Dendritic cell treated with granulocyte-macrophage colony-stimulating factor and Interleukin-4, amounts not matched to agents 40 ng/mL and 50 ng/mL, for 4 days (primary cell): ENCODE measurements around the gene NCK1.
"Not testable (repeated sequence)": the region's sequence is repeated elsewhere in the genome, so short reads cannot be mapped to it uniquely, and the experiment has no call there.

Experiments
- H3K27ac Mint-ChIP-seq: one replicate; pipeline ENCODE4 v1.8.0; 2022; ENCODE audit warnings: mild to moderate bottlenecking, mixed read lengths
- H3K27me3 Mint-ChIP-seq: one replicate; pipeline ENCODE4 v1.8.0; 2022; ENCODE audit warnings: mild to moderate bottlenecking, mixed read lengths
- H3K36me3 Mint-ChIP-seq: one replicate; pipeline ENCODE4 v1.8.0; 2022; ENCODE audit warnings: low read depth, mixed read lengths
- H3K4me1 Mint-ChIP-seq: one replicate; pipeline ENCODE4 v1.8.0; 2022; ENCODE audit warnings: low read depth, mixed read lengths
- H3K4me3 Mint-ChIP-seq: one replicate; pipeline ENCODE4 v1.8.0; 2022; ENCODE audit warnings: mild to moderate bottlenecking, moderate library complexity, mixed read lengths
- H3K9me3 Mint-ChIP-seq: one replicate; pipeline ENCODE4 v1.8.0; 2022; ENCODE audit warnings: mixed read lengths
- intact Hi-C: fragments of 100-400 bp; cut with micrococcal nuclease; formaldehyde crosslinking; loops from one replicate; pipeline ENCODE4 v1.15.0; 2022

The NCK1 gene

DNA sequence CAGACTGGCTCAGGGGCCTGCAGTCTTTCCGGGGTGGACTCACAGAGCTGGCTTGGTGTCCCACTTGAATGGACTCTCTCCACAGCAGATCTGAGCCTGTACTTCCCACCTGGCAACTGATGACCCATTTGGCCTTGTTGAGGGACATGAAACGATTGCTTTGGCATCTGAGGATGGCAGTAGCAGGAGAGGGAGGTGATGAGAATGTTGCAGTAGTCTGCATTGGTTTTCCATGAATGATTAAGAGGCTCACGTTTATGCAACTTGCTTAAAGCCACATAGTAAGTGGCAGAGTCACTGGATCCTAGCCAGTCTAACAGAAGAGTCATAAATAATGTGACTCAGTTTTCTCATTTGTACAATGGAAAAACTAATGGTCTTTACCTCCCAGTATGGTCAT is 117.7 kb downstream of the NCK1 start:
- Mint-ChIP-seq H3K4me1 (no peaks in the 10 kb centered on the region), H3K36me3 (peaks cover 18% of the 10 kb centered on the region), H3K9me3 (peaks cover 5% of the 10 kb centered on the region), H3K27ac (no peak overlapping the region), H3K4me3 (no peak overlapping the region), H3K27me3 (no peaks in the 10 kb centered on the region)
- intact Hi-C loops = no loop called here

DNA sequence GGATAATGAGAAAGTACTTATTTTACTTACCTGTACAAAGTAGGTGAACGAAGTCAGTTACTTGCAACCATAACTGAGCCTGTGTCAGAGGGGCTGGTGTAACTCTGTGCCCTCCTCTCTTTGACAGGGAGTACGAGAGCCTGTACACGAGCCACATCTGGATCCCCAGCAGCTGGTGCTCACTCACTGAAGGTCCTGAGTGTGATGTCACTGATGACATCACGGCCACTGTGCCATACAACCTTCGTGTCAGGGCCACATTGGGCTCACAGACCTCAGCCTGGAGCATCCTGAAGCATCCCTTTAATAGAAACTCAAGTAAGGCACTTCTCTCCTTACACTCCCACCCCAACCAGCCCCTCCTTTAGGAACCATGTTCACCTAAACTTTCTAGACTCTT is 120.0 kb downstream of the NCK1 start:
- Mint-ChIP-seq H3K4me1 (no peaks in the 10 kb centered on the region), H3K27ac (no peak overlapping the region), H3K27me3 (no peaks in the 10 kb centered on the region), H3K36me3 (peaks cover 25% of the 10 kb centered on the region), H3K9me3 (no peaks in the 10 kb centered on the region), H3K4me3 (no peak overlapping the region)
- intact Hi-C loops = no loop called here

DNA sequence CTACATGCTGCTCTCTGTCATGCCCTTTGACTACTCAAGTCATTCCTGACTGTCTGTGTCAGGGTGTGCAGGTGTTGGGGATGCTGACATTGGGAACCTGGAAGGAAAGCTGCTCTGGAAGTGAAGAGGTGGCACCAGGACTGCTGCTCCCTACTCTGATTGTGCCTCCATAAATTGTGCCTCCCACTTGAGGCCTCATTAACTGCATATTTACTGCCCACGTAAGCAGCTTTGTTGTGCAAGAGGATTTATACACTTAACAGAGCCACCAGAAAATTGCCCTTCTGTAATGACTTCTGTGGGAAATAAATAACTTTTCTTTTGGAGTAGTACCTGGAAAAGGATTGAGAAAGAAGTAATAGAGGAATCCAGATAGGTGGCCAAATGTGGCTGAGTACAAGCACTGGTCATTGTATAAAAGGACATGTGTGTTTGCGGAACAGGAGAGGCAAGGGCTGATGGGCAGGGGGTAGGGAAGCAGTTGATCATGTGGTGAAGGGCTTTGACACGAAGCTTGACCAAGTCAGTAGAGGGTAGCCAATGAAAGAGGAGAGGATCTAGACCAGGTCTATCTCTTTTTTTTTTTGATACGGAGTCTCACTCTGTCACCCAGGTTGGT is 120.6 kb downstream of the NCK1 start:
- Mint-ChIP-seq H3K27me3 (no peaks in the 10 kb centered on the region), H3K36me3 (peaks cover 25% of the 10 kb centered on the region), H3K9me3 (no peaks in the 10 kb centered on the region), H3K4me1 (no peaks in the 10 kb centered on the region), H3K4me3 (no peak overlapping the region), H3K27ac (no peak overlapping the region)
- intact Hi-C loops = no loop called here

DNA sequence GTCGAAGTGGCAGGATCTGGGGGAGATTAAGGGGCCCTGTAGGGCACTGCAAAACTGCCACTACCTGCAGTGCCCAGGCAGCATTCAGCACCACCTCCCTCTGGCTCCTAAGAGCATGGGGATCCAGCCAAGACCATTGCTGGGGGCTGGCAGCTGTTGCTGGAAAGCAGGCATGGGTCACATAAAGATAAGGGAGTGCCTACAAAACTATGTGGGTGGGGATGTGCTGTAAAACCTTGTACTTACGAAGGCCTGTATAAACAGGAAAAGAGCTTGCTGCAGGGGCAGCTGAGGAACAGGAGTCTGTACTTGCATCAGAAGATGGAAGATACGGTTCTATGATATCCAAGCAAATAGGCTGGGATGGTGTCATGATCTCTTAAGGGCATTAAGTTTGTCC is 122.8 kb downstream of the NCK1 start:
- Mint-ChIP-seq H3K9me3 (no peaks in the 10 kb centered on the region), H3K4me3 (no peak overlapping the region), H3K27me3 (no peaks in the 10 kb centered on the region), H3K27ac (no peak overlapping the region), H3K4me1 (no peaks in the 10 kb centered on the region), H3K36me3 (peaks cover 25% of the 10 kb centered on the region)
- intact Hi-C loops = no loop called here

DNA sequence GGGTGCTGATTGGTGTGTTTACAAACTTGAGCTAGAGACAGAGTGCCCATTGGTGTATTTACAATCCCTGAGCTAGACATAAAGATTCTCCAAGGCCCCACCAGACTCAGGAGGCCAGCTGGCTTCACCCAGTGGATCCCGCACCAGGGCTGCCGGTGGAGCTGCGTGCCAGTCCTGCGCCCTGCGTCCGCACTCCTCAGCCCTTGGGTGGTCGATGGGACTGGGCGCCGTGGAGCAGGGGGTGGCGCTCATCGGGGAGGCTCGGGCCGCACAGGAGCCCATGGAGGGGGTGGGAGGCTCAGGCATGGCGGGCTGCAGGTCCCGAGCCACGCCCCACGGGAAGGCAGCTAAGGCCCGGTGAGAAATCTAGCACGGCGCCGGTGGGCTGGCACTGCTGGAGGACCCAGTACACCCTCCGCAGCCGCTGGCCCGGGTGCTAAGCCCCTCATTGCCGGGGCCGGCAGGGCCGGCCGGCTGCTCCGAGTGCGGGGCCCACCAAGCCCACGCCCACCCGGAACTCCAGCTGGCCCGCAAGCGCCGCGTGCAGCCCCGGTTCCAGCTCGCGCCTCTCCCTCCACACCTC is 125.5 kb downstream of the NCK1 start:
- peaks cover 13% of the 10 kb centered on the region for H3K36me3 Mint-ChIP-seq
- H3K27ac Mint-ChIP-seq, intact Hi-C loops, H3K9me3 Mint-ChIP-seq, H3K27me3 Mint-ChIP-seq, H3K4me1 Mint-ChIP-seq, H3K4me3 Mint-ChIP-seq: not testable (repeated sequence)

DNA sequence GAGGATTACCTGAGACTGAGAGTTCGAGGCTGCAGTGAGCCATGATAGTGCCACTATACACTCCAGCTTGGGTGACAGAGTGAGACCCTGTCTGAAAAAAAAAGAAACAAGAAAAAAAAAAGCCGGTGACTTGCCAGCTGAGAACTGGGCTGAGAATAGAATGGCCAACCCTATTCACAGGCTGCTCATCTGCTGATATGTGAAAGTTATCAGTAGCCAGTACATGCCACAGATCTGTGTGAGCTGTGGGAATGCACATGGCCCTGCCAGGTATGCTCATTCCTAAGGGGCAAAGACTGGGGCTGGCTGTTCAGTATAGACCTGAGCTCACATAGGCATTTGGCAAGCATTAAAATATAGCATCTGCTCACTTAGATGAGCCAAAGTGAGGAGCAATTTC is 126.6 kb downstream of the NCK1 start:
- H3K4me3 Mint-ChIP-seq = no peak overlapping the region
- H3K27me3 Mint-ChIP-seq = no peaks in the 10 kb centered on the region
- no peaks in the 10 kb centered on the region for H3K9me3 Mint-ChIP-seq
- H3K4me1 Mint-ChIP-seq = peaks cover 3% of the 10 kb centered on the region
- intact Hi-C loops = no loop called here
- no peak overlapping the region for H3K27ac Mint-ChIP-seq
- H3K36me3 Mint-ChIP-seq = peaks cover 13% of the 10 kb centered on the region

DNA sequence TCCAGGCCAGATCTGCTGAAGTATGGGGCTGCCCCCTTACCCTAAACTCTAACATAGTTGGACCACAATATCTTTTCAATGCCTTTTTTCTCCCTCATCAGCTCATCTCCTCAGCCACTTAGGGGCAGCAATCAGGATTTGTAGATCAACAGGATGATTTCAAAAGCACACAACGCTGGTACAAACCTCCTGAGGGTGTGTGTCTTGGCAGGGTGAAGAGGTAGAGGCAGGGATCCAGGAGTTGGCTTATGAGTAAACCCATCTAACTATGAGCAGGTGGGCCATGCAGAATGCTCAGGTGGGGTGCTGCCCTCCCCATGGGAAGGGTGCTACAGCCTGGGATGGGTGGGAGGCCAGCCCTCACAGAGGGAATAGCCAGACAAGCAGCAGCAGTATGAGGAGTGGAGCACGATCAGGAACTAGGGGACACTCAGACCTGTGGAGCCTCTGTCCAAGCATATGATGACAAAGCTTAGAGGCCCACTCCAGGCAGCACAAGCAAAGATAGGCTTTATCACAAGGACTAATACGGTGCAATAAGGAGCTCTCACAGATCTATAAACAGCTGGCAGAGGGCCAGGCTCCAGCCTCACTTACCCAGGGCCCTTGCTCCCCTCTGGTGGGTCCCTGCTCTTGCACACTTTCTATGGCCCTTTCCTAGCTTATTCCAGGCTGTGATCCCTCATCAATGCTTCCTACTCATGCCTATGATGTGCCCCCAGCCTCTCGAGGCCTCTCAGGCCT is 127.9 kb downstream of the NCK1 start:
- H3K4me3 Mint-ChIP-seq = no peak overlapping the region
- no peak overlapping the region for H3K27ac Mint-ChIP-seq
- H3K4me1 Mint-ChIP-seq = peaks cover 8% of the 10 kb centered on the region
- no peaks in the 10 kb centered on the region for H3K27me3 Mint-ChIP-seq
- H3K36me3 Mint-ChIP-seq = peaks cover 6% of the 10 kb centered on the region
- H3K9me3 Mint-ChIP-seq = no peaks in the 10 kb centered on the region
- intact Hi-C loops = no loop called here

DNA sequence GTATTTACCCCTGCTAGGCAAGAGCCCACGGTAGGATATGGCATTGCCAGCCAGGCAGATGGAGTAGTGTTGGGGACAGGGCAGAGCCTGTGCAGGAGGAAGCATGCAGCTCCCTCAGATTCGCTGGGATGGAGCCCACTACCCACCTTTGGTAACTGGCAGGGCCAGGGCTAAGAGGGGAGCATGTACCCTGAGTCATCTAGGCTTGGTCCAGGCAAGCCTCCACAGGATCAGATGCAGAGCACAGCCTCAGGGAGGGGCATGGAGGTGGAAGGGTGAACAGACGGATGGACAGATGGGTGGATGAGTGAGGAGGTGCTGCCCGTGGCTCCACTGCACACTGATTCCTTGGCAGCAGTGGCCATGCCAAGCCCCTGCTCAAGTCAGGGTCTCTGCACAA is 128.8 kb downstream of the NCK1 start:
- peaks cover 6% of the 10 kb centered on the region for H3K36me3 Mint-ChIP-seq
- H3K27me3 Mint-ChIP-seq = no peaks in the 10 kb centered on the region
- intact Hi-C loops = no loop called here
- H3K4me1 Mint-ChIP-seq = peaks cover 17% of the 10 kb centered on the region
- no peaks in the 10 kb centered on the region for H3K9me3 Mint-ChIP-seq
- no peak overlapping the region for H3K4me3 Mint-ChIP-seq
- H3K27ac Mint-ChIP-seq = no peak overlapping the region

DNA sequence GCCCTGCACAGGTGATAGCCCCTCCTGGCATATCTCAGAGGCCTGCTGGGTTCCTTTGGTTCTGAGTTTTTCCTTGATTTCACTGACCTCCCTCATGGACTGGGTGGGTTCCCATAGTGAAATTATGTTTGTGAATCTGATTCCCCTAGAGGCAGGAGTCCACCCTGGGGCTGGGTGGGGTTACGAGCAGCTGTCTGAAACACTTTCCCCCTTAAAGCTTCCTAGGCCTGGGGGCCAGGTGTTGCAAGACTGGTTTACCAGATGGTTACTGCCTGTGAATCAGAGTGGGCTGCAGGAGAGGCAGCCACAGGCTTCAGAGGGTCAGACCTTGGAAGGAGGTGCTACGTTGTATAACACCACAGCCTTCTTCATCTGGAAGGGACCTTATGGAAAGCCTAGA is 130.1 kb downstream of the NCK1 start:
- H3K27ac Mint-ChIP-seq = no peak overlapping the region
- no peak overlapping the region for H3K4me3 Mint-ChIP-seq
- peaks cover 27% of the 10 kb centered on the region for H3K4me1 Mint-ChIP-seq
- no peaks in the 10 kb centered on the region for H3K36me3 Mint-ChIP-seq
- intact Hi-C loops = no loop called here
- H3K9me3 Mint-ChIP-seq = no peaks in the 10 kb centered on the region
- no peaks in the 10 kb centered on the region for H3K27me3 Mint-ChIP-seq

DNA sequence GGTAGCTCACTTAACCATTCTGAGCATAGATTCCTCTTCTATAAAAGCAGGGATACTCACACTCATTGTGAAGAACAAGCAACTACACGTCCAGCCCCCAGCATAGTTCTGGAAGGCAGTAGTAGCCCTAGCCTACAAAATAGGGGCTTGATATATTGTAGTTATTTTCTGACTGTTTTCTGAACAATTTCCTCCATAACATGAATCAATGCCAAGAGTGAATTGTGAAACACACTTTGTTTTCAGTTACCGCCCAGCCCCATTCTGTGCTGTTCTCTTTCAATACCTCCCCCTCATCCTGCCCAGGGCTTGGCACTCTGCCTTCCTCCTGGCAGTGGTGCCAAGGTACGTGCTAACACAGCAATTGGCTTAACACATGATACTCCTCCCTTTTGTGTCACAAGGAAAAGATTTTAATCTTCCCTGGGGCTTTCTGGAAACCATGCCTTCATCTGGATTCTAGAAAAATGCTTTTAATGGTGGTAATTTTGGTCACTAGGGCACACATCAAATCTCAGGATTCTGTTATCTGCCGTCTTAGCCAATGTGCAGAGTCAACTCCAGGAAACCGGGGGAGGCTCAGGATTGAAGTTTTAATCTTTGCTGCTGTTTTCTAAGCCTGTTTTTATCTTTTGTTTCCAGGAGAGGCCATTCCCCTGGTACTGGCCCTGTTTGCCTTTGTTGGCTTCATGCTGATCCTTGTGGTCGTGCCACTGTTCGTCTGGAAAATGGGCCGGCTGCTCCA is 132.9 kb downstream of the NCK1 start:
- Mint-ChIP-seq H3K36me3 (no peaks in the 10 kb centered on the region), H3K27ac (no peak overlapping the region), H3K4me3 (no peak overlapping the region), H3K4me1 (peaks cover 29% of the 10 kb centered on the region), H3K27me3 (no peaks in the 10 kb centered on the region), H3K9me3 (no peaks in the 10 kb centered on the region)
- intact Hi-C loops = no loop called here

DNA sequence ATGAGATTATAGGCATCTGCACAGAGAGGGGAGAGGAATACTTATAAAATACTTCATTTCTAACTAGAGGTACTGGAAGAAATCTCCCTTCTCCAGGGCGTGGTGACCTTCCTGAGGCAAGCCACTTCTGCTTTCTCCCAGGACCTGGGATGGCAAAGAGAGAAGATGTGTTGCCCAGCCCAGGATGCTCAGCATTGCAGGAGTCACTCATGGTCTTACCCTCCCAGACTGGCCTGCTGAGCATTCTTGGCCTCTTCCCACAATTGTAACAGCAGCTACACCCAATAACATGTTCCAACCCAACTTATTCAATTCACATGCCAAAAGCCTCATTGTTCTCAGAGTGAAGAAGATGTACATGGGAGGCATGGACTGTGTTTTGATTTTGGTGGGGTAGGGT is 133.6 kb downstream of the NCK1 start:
- no peak overlapping the region for H3K27ac Mint-ChIP-seq
- peaks cover 29% of the 10 kb centered on the region for H3K4me1 Mint-ChIP-seq

More for the DNA sequence above, 133.6 kb downstream of the NCK1 start:
- Mint-ChIP-seq H3K4me3 (no peak overlapping the region), H3K9me3 (no peaks in the 10 kb centered on the region), H3K27me3 (no peaks in the 10 kb centered on the region), H3K36me3 (peaks cover under 1% of the 10 kb centered on the region)
- intact Hi-C loops = no loop called here
